ENCODE results near the gene ZNF563. TPM values are rescaled to one million over a fixed set of nuclear protein-coding genes. Genes with fewer than 3 reads are reported as not detected.
A peak's percentile ranks its signal among the peaks of the same experiment; 100 is the strongest.
"Not testable (repeated sequence)": the region's sequence is repeated elsewhere in the genome, so short reads cannot be mapped to it uniquely, and the experiment has no call there.

The ZNF563 gene
- total and polyA plus RNA-seq, 2 experiments from 2014 or later: 4.0 to 6.8 TPM

- H2AFZ ChIP-seq: no peak overlapping the region
- H3K4me2 ChIP-seq: no peak overlapping the region
- H3K79me2 ChIP-seq: no peaks in the 10 kb centered on the region
- DNase-seq (ENCODE audit: low spot score): peak; percentile 30
- 73% methylated on average over 7 of the region's 7 CpGs for WGBS (ENCODE audit: low lambda C conversion rate, missing lambda C conversion rate)
- no peaks in the 10 kb centered on the region for H4K20me1 ChIP-seq (ENCODE audit: insufficient read depth, poor library complexity, severe bottlenecking)
- H3K9me3 ChIP-seq (ENCODE audit: low read depth): peaks cover 4% of the 10 kb centered on the region
- H3K4me1 ChIP-seq (ENCODE audit: insufficient read depth): no peaks in the 10 kb centered on the region
- no peaks in the 10 kb centered on the region for H3K9me2 ChIP-seq (replicated peaks; ENCODE audit: insufficient read depth)
- H3K27me3 ChIP-seq: no peaks in the 10 kb centered on the region
- no peak for TF ChIP-seq EZH2phosphoT487 (IDR thresholded peaks at IDR 0.05; ENCODE audit: low read depth, severe bottlenecking, unreplicated experiment)
- H3K4me3 ChIP-seq: no peak overlapping the region
- H3K36me3 ChIP-seq (replicated peaks; ENCODE audit: insufficient read depth, low read depth): no peaks in the 10 kb centered on the region
- peak overlapping the region; percentile 31 for H3K27ac ChIP-seq
These were observed 18.9 kb downstream of the ZNF563 start for GRCh38 chr19:12314553-12314952.

GRCh38 chr19:12308891-12309290, 24.5 kb downstream of the ZNF563 start:
- H3K4me3 ChIP-seq: not testable (repeated sequence)
- 91% methylated on average over 11 of the region's 12 CpGs for WGBS (ENCODE audit: low lambda C conversion rate, missing lambda C conversion rate)

DNA sequence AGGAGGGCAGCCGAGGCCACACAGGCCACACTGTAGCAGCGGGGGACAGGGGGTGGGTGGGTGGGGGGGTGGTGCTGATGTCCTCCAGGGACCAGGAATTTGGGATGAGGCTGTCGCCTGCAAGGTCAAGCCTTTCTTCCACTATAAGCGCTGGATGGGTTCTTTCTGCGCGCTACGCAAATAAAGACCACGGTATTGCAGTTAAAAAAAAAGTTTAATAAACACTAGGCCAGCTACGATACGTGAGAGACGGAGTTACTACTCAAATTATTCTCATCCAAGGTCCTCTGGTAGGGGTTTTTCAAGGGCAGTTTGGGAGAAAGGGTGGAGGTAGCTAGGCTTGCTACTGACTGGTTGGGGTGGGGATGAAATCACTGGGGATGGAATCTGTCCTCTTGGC, 38.2 kb downstream of the ZNF563 start:
- Histone ChIP-seq H3K27me3 (no peaks in the 10 kb centered on the region), H3K4me3 (no peak overlapping the region), H3K9me2 (replicated peaks; ENCODE audit: insufficient read depth) (no peaks in the 10 kb centered on the region), H3K9me3 (ENCODE audit: low read depth) (no peaks in the 10 kb centered on the region), H3K36me3 (replicated peaks; ENCODE audit: insufficient read depth, low read depth) (no peaks in the 10 kb centered on the region), H3K4me1 (ENCODE audit: insufficient read depth) (peaks cover 6% of the 10 kb centered on the region), H3K4me2 (peak overlapping the region; percentile 78), H3K27ac (peak overlapping the region; percentile 70), H4K20me1 (ENCODE audit: insufficient read depth, poor library complexity, severe bottlenecking) (peaks cover 6% of the 10 kb centered on the region), H2AFZ (peak overlapping the region; percentile 76), H3K79me2 (peaks cover 38% of the 10 kb centered on the region)
- TF ChIP-seq EZH2 (IDR thresholded peaks at IDR 0.05; ENCODE audit: borderline replicate concordance): no peak
- TF ChIP-seq EZH2phosphoT487 (IDR thresholded peaks at IDR 0.05; ENCODE audit: low read depth, severe bottlenecking, unreplicated experiment): no peak
- TF ChIP-seq, protein P1, sequence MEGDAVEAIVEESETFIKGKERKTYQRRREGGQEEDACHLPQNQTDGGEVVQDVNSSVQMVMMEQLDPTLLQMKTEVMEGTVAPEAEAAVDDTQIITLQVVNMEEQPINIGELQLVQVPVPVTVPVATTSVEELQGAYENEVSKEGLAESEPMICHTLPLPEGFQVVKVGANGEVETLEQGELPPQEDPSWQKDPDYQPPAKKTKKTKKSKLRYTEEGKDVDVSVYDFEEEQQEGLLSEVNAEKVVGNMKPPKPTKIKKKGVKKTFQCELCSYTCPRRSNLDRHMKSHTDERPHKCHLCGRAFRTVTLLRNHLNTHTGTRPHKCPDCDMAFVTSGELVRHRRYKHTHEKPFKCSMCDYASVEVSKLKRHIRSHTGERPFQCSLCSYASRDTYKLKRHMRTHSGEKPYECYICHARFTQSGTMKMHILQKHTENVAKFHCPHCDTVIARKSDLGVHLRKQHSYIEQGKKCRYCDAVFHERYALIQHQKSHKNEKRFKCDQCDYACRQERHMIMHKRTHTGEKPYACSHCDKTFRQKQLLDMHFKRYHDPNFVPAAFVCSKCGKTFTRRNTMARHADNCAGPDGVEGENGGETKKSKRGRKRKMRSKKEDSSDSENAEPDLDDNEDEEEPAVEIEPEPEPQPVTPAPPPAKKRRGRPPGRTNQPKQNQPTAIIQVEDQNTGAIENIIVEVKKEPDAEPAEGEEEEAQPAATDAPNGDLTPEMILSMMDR (IDR thresholded peaks at IDR 0.05; ENCODE audit: poor library complexity): no peak
- WGBS (ENCODE audit: low lambda C conversion rate, missing lambda C conversion rate): 63% methylated on average over 8 of the region's 11 CpGs
- peak; percentile 8 for DNase-seq (ENCODE audit: low spot score)

More at GRCh38 chr19:12308891-12309290, 24.5 kb downstream of the ZNF563 start:
- not testable (repeated sequence) for H3K4me2 ChIP-seq; H3K36me3 ChIP-seq (replicated peaks; ENCODE audit: insufficient read depth, low read depth); H4K20me1 ChIP-seq (ENCODE audit: insufficient read depth, poor library complexity, severe bottlenecking); H3K4me1 ChIP-seq (ENCODE audit: insufficient read depth); H3K79me2 ChIP-seq; H3K9me2 ChIP-seq (replicated peaks; ENCODE audit: insufficient read depth); H3K9me3 ChIP-seq (ENCODE audit: low read depth); H2AFZ ChIP-seq; DNase-seq (ENCODE audit: low spot score); H3K27ac ChIP-seq; H3K27me3 ChIP-seq

- Histone ChIP-seq H3K27ac (peak within 1 kb of the TSS; percentile 98), H3K4me2 (peak within 1 kb of the TSS; percentile 78), H2AFZ (peak within 1 kb of the TSS; percentile 76), H4K20me1 (ENCODE audit: insufficient read depth, poor library complexity, severe bottlenecking) (peaks cover 9% of the 10 kb centered on the region), H3K9me3 (ENCODE audit: low read depth) (no peaks in the 10 kb centered on the region), H3K4me3 (peak within 1 kb of the TSS; percentile 54), H3K79me2 (peaks cover 44% of the 10 kb centered on the region), H3K27me3 (no peaks in the 10 kb centered on the region), H3K4me1 (ENCODE audit: insufficient read depth) (peaks cover 6% of the 10 kb centered on the region), H3K9me2 (replicated peaks; ENCODE audit: insufficient read depth) (no peaks in the 10 kb centered on the region), H3K36me3 (replicated peaks; ENCODE audit: insufficient read depth, low read depth) (no peaks in the 10 kb centered on the region)
- peak; percentile 98 for DNase-seq (ENCODE audit: low spot score)
- WGBS (ENCODE audit: low lambda C conversion rate, missing lambda C conversion rate): under 1% methylated on average over 58 of the region's 66 CpGs
- no peak for TF ChIP-seq EZH2phosphoT487 (IDR thresholded peaks at IDR 0.05; ENCODE audit: low read depth, severe bottlenecking, unreplicated experiment)
- TF ChIP-seq EZH2 (IDR thresholded peaks at IDR 0.05; ENCODE audit: borderline replicate concordance): no peak
- TF ChIP-seq, protein P1 (IDR thresholded peaks at IDR 0.05; ENCODE audit: poor library complexity): no peak
These were observed 38.9 kb downstream of the ZNF563 start, which contains the start of gene ZNF44 for GRCh38 chr19:12294249-12295158. ZNF44 (minus strand) TSS chr19:12294883; CDS start chr19:12294694, 189 bp downstream.
